Measurements from ENCODE around the gene TCEAL7. TPM values are rescaled to one million over a fixed set of nuclear protein-coding genes. Genes with fewer than 3 reads are reported as not detected.

Gene TCEAL7
- total and polyA plus RNA-seq, 2 of the 13 experiments (the other 11 are each of a cell fraction or from before 2014, with no cell fraction given): not detected

GRCh38 chrX:103338663-103339062, 8.6 kb downstream of the TCEAL7 start:
- POLR2A ChIA-PET: no interaction called here
- H3K9ac ChIP-seq (ENCODE audit: insufficient read depth, low read depth, low read length): no peak overlapping the region
- CTCF ChIA-PET (ENCODE audit: low intra/inter-chr PET ratio, low total read pairs): no interaction called here
- no peak overlapping the region for H3K4me2 ChIP-seq (ENCODE audit: low read depth, low read length)
- H3K4me1 ChIP-seq (ENCODE audit: insufficient read depth, low read length): no peaks in the 10 kb centered on the region
- H2AFZ ChIP-seq (ENCODE audit: low read length): no peak overlapping the region
- BruUV-seq (replicated peaks): no TSS peak
- DNase-seq (ENCODE audit: low spot score): no peak
- WGBS (ENCODE audit: low lambda C conversion rate): 0% methylated on average over 1 of the region's 3 CpGs
- ATAC-seq: no peak
- intact Hi-C loops (cut with micrococcal nuclease; ENCODE audit: unreplicated experiment) (no loop called here), in situ Hi-C loops (cut with HindIII; ENCODE audit: extremely low pct_ligation_motif_present, low pct_unique_long_range_greater_than_20kb) (no loop called here)
- no peaks in the 10 kb centered on the region for H3K36me3 ChIP-seq (replicated peaks in 1 of 2; ENCODE audit: control insufficient read depth in 1 of 2, insufficient read depth in 2 of 2, low read length in 2 of 2)
- no peak overlapping the region for H3K4me3 ChIP-seq (replicated peaks in 1 of 3; ENCODE audit: insufficient read depth in 1 of 3, low read depth in 2 of 3, low read length in 3 of 3)
- no peaks in the 10 kb centered on the region for H4K20me1 ChIP-seq (ENCODE audit: insufficient read depth, low read length)
- H3K27me3 ChIP-seq (ENCODE audit: control insufficient read depth in 1 of 2, insufficient read depth in 2 of 2, low read length in 2 of 2): no peaks in the 10 kb centered on the region
- TF ChIP-seq ZNF121 (CRISPR knock-in tag; IDR thresholded peaks at IDR 0.05) (no peak), SMYD3 (CRISPR knock-in tag; IDR thresholded peaks at IDR 0.05) (no peak), GABPB1 (CRISPR knock-in tag; IDR thresholded peaks at IDR 0.05) (no peak), ZNF550 (CRISPR knock-in tag; IDR thresholded peaks at IDR 0.05; ENCODE audit: borderline replicate concordance) (no peak), ZNF773 (CRISPR knock-in tag; IDR thresholded peaks at IDR 0.05; ENCODE audit: borderline replicate concordance) (no peak), CEBPB (IDR thresholded peaks at IDR 0.05; ENCODE audit: borderline replicate concordance, low read depth, low read length) (no peak), ZBTB2 (CRISPR knock-in tag; IDR thresholded peaks at IDR 0.05; ENCODE audit: low read depth) (no peak), KLF15 (CRISPR knock-in tag; IDR thresholded peaks at IDR 0.05; ENCODE audit: borderline replicate concordance) (no peak), REPIN1 (CRISPR knock-in tag; IDR thresholded peaks at IDR 0.05; ENCODE audit: borderline replicate concordance, low read depth) (no peak), SYNCRIP (IDR thresholded peaks at IDR 0.05; ENCODE audit: insufficient read depth, low read depth, low read length) (no peak), KDM2A (CRISPR knock-in tag; IDR thresholded peaks at IDR 0.05; ENCODE audit: borderline replicate concordance, low read depth) (no peak), CREB1 (IDR thresholded peaks at IDR 0.05) (no peak), CREB1 (CRISPR knock-in tag; IDR thresholded peaks at IDR 0.05) (no peak), HOXA5 (CRISPR knock-in tag; IDR thresholded peaks at IDR 0.05) (no peak), ZBTB7B (CRISPR knock-in tag; IDR thresholded peaks at IDR 0.05) (no peak), ZNF557 (CRISPR knock-in tag; IDR thresholded peaks at IDR 0.05) (no peak), ZNF574 (CRISPR knock-in tag; IDR thresholded peaks at IDR 0.05) (no peak)
- H3K9me3 ChIP-seq (ENCODE audit: low read length): no peaks in the 10 kb centered on the region
- no peak for FAIRE-seq
- no peaks in the 10 kb centered on the region for H3K79me2 ChIP-seq (ENCODE audit: insufficient read depth, low read length)
- H3K27ac ChIP-seq (ENCODE audit: extremely low read length, insufficient read depth, low read length): no peak overlapping the region

Measured in HepG2 (cell line).